NCI-H510A (cell line): Measurements from ENCODE around the gene ZNF280B.
"Not testable (repeated sequence)": the region's sequence is repeated elsewhere in the genome, so short reads cannot be mapped to it uniquely, and the experiment has no call there.

Experiments
- DNase-seq: peaks from one replicate; lab custom pipeline; 2025; lab: John Stamatoyannopoulos, UW

Gene ZNF280B

DNA sequence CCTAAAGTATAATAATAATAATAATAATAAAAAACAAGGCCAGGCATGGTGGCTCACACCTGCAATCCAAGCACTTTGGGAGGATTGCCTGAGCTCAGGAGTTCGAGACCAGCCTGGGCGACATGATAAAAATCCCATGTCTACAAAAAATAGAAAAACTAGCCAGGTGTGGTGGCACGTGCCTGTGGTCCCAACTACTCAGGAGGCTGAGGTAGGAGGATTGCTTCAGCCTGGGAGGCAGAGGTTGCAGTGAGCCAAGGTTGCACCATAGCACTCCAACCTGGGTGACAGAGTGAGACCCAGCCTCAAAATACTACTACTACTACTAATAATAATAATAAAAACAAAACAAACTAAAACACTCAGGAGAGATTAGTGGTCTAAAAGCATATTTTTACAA is 27.1 kb upstream of the ZNF280B start:
- DNase-seq: no peak

DNA sequence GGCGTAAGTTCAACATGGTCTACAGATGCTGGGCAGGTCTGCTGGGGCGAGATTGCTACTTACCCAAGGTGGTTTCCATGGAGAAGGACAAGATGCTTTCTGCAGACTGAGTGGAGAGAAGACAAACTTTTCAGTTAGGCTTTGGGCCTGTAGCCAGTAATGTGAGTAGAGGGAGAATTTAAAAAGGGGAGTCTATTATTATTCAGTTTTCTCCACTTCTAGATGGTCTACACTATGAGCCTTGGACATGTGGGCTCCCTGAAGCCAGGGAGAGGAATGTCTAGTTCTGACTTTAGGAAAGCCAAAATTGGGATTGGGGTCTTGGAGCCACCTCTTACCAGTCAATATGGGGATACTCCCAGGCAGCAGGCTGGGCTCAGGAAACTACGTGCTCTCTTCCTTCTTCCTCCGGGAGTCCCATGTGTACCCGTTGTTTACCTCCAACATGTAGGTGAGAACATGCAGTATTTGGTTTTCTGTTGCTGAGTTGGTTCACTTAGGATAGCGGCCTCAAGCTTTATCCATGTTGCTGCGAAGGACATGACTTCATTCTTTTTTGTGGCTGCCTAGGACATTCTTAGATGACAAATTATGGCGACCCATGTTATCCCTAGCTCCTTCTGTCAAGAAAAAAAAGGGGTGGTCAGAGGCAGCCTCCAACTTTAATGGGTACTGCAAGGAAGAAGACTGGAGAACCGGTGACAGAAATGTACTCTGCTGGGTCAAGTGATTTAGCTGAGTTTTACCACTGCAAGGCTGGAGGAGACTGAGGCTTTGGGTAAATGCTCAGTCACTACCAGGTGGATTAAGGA is 26.3 kb upstream of the ZNF280B start:
- DNase-seq: no peak

GRCh38 chr22:22533863-22534262 is 25.3 kb upstream of the ZNF280B start:
- no peak for DNase-seq

- no peak for DNase-seq
Observed at GRCh38 chr22:22533417-22533816, 24.9 kb upstream of the ZNF280B start.

DNA sequence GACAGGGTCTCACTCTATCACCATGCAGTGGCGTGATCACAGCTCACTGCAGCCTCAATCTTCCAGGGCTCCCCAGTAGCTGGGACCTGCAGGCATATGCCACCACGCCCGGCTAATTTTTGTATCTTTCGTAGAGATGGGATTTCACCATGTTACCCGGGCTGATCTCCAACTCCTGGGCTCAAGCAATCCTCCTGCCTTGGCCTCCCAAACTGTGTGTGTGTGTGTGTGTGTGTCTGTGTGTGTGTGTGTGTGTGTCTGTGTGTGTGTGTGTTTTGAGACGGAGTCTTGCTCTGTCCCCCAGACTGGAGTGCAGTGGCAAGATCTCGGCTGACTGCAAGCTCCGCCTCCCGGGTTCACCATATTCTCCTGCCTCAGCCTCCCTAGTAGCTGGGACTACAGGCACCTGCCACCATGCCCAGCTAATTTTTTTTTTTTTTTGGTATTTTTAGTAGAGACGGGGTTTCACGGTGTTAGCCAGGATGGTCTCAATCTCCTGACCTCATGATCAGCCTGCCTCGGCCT is 24.1 kb upstream of the ZNF280B start:
- DNase-seq: not testable (repeated sequence)

- no peak for DNase-seq
Observed at GRCh38 chr22:22531770-22532546, 23.4 kb upstream of the ZNF280B start.

DNA sequence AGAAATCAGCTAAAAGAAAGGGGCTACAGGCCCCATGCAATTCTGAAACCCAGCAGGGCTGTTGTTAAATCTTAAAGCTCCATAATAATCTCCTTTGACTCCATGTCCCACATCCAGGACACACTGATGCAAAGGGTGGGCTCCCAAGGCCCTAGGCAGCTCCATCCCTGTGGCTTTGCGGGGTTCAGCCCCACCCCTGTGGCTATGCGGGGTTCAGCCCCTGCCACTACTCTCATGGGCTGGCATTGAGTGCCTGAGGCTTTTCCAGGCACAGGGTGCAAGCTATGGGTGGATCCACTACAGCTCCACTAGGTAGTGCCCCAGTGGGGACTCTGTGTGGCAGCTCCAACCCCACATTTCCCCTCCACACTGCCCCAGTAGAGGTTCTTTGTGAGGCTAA is 20.2 kb upstream of the ZNF280B start:
- DNase-seq: no peak

GRCh38 chr22:22527312-22527711 is 18.8 kb upstream of the ZNF280B start:
- no peak for DNase-seq

- no peak for DNase-seq
Observed at GRCh38 chr22:22526125-22526912, 17.8 kb upstream of the ZNF280B start.

- DNase-seq: no peak
Observed at GRCh38 chr22:22523494-22523893, 15.0 kb upstream of the ZNF280B start.

- no peak for DNase-seq
Observed at GRCh38 chr22:22521631-22522030, 13.1 kb upstream of the ZNF280B start.

DNA sequence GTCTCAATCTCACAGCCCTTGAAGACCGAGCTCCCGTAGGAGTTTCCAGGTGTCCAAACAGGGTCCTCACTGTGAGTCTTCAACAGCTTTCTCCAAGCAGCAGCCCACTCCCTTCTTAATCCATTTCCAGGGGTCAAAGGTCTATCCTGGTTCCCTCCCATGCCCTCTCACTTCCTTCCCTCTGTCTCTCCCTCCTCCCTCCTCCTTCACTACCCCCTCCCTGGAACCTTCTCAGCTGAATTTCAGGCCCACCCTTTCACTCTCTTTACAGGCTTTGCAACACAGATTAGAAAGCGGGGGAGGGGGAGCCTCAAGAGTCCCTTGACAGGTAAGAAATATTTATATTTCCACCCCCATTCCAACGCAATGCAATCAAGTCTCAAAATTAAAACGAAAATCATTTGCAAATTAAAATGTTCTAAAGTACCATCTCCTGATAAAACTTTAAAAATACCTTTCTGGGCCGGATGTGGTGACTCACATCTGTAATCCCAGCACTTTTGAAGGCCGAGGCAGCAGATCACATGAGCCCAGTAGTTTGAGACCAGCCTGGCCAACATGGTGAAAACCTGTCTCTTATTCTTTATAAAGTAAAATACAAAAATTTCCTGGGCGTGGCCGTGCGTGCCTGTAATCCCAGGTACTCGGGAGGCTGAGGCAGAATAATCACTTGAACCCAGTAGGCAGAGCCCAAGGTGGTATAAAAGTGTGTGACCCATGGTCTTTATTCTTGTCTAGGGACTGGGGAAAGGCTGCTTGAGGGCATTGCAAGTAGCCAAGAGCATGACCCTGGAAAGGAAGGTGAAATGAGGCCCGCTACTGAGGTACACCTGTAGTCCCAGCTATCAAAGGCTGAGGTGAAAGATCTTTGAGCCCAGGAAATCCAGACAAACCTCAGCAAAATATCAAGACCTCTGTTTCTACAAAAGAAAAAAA is 12.4 kb upstream of the ZNF280B start:
- no peak for DNase-seq

DNA sequence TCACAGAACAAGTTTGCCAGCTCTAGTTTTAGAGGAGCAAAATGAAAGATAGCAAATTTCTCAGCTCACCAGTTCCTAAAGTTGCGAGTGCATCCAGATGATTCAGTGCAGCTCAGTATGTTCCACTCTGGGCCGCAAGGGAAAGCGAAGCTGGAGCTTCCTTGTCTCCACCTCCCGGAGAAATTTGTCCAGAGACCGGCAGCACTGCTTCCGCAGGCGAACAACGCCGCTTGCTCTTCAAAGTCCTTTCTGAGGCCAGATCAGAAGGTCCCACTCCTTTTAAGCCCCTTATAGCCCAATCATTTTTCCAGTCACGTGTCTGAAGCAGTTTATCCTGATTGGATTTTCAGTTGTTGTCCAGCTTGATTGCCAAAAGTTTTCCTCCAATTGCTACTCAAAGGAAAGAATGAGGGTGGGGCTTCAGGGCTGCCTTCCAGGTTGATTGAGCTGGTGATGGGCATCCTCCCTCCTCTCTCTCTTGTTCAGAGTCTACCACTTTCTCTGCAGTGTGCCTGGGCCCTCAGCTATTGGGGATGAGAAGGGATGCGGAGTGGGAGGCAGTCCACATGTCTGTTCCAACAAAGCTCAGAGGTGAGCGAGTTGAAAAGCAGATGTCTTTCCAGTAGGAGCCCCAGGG is 11.6 kb upstream of the ZNF280B start, which contains the start of gene ZNF280A:
ZNF280A (minus strand) TSS at position 251 of the 637 bp plus-strand sequence. CDS start 4,640 bp downstream, outside the sequence.
- peak; percentile 31 for DNase-seq

GRCh38 chr22:22519591-22519990 is 11.0 kb upstream of the ZNF280B start:
- DNase-seq: no peak

DNA sequence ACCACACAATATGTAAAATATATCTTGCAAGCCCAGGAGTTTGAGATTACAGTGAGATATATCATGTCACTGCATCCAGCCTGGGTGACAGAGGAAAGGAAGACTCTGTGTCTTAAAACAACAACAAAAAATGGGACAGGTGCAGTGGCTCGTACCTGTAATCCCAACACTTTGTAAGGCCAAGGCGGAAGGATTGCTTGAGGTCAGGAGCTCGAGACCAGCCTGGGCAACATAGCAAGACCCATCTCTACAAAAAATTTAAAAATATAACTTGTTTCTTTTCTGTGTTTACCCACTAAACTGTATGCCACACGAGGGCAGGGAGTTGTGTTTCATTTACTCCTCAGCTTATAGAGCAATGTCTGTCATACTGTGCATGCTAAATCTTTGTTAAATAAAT is 8.4 kb upstream of the ZNF280B start:
- no peak for DNase-seq

GRCh38 chr22:22515890-22516289 is 7.3 kb upstream of the ZNF280B start:
- no peak for DNase-seq

DNA sequence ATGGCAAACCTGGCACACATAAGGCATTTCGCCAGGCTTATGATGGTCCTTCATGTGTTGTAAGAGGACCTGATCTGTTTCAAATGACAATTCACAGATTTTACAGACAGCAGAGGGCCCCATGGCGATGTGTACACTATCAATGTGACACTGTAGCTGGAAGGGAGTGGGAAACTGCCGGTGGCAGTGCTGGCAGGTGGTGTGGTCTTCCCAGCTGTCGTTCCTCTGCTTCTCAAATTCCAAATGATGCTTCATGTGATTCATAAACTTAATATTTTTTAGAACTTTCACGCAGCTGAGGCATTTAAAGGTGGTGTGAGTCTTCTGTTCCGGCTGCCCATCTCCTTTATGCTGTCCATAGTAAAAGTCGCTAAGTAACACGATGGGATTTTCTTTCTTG is 5.9 kb upstream of the ZNF280B start:
- DNase-seq: not testable (repeated sequence)

DNA sequence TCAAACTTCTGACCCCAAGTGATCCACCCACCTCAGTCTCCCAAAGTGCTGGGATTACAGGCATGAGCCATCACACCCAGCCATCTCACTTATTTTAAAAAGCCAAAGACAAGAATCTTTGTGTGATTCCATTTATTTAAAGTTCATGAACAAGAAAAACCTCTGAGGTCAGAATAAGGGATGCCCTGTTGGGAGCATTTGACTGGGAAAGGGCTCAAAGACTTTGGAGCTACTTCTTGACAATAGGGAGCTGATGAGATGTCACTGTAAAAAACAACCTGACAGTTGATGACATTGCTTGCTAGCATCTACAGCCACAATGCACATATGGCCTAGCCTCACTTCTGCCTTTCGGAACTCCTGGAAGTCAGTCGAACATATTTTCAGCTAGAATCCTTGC is 5.1 kb upstream of the ZNF280B start:
- DNase-seq: no peak

DNA sequence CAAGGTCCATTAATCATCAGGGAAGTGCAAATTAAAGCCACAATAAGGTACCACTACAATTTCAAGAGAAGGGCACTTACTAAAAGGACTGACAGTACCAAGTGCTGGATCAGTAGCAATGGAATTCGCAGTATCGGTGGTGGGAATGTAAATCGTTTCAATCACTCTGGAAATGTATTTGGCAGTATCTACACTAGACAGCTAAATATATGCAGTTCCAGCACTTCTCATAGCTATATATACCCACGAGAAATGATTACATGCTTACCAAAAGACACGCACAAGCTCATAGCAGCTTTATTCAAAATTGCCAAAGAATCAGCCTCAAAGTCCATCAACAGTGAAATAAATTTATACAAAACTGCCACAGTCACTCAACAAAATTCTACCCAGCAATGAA is 4.4 kb upstream of the ZNF280B start:
- DNase-seq: no peak

DNA sequence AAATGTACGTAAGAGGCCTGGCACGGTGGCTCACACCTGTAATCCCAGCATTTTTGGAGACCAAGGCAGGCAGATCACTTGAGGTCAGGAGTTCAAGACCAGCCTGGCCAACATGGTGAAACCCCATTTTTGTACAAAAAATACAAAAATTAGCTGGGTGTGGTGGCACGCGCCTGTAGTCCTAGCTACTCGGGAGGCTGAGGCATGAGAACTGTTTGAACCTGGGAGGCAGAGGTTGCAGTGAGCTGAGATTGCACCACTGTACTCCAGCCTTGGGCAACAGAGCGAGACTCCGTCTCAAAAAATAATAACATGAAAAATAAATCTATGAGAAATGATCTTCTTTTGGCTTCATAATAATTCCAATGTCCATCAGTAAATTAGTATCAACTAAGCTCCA is 2.3 kb upstream of the ZNF280B start:
- not testable (repeated sequence) for DNase-seq

GRCh38 chr22:22509912-22510311 is 1.4 kb upstream of the ZNF280B start:
- not testable (repeated sequence) for DNase-seq
